HG02852 (cell line): ENCODE measurements around the gene UPK3BL2.
A peak's percentile ranks its signal among the peaks of the same experiment; 100 is the strongest.
"Not testable (repeated sequence)": the region's sequence is repeated elsewhere in the genome, so short reads cannot be mapped to it uniquely, and the experiment has no call there.

ENCODE experiments used
- ATAC-seq: cut with Tn5 transposase; IDR thresholded peaks from one replicate; pipeline ENCODE4 v1.9.1; 2021; ENCODE audit warnings: mild to moderate bottlenecking, moderate library complexity; ENCODE audit not compliant: unreplicated experiment

UPK3BL2 gene, protein sequence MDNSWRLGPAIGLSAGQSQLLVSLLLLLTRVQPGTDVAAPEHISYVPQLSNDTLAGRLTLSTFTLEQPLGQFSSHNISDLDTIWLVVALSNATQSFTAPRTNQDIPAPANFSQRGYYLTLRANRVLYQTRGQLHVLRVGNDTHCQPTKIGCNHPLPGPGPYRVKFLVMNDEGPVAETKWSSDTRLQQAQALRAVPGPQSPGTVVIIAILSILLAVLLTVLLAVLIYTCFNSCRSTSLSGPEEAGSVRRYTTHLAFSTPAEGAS

DNA sequence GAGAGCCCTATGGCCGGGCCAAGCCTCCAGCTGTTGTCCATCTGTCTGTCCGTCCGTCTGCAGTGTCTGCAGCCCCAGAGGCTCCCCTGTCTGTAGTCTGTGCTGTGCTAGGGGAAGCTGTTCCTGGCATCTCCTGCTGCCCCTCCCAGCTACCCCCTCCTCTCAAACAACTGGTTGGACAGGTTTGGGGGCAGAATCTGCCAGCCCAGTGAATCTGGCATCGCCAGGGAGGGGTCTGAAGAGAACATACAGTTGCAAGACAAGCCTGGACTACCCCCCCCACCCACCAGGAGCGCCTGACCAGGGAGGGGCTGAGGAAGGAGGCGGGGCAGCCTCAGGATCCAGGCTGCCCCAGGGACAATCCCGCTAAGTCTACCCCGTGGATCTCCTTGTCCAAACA, at the start of gene UPK3BL2:
TSS of gene UPK3BL2 (minus strand) at position 101 of the 400 bp plus-strand sequence. CDS start at position 41, 60 bp downstream.
- not testable (repeated sequence) for ATAC-seq

DNA sequence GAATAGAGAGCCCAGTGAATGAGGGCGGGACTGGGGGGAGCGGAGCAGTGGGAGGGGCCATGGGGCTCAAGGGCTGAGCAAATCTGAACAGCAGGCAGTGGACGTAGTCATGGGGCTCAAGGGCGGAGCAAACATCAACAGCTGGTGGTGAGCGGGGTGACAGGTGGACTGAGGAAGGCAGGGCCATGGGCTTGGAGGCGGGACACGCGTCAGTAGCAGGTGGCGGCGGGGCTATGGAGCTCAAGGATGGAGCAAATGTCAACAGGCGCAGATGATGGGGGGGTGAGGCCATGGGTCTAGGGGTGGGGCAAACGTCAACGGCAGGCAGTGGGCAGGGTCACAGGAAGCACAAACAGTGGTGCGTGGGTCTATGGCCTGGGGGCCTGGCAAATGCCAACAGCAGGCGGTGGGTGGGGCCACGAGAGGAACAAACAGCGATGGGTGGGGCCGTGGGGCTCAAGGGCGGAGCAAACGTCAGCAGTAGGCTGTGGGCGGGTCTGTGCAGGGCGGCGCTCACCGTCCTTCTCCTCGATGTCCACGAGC, 49.1 kb upstream of the UPK3BL2 start:
- peak; percentile 41 for ATAC-seq

DNA sequence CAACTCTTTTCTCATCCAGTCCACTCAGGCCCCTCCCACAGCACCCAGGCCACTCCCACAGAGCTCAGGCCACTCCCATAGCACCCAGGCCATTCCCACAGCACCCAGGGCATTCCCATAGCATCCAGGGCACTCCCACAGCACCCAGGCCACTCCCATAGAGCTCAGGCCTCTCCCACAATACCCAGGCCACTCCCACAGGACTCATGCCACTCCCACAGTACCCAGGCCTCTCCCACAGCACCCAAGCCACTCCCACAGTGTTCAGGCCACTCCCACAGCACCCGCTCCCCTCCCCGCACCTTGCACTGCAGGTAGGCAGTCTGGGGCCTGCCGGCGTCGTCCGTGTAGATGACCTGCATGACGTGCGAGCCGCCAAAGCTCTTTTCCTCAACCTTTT, 46.4 kb upstream of the UPK3BL2 start:
- ATAC-seq, result peak; percentile 40

DNA sequence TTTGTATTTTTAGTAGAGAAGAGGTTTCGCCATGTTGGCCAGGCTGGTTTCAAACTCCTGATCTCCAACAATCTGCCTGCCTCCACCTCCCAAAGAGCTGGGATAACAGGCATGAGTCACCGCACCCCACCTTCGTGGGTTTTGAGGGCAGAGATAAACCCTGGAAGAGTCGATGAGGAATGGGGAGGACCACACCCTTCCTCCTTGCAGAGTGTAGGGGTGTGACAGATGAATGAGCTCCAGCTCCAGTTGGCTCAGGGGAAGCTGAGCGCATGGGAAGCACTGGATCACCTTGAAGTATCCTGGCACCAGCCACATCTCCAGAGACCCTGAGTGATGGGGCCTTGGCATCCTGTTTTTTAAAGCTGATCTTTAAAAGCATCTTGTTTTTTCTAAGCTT, 40.0 kb upstream of the UPK3BL2 start:
- ATAC-seq, result not testable (repeated sequence)

DNA sequence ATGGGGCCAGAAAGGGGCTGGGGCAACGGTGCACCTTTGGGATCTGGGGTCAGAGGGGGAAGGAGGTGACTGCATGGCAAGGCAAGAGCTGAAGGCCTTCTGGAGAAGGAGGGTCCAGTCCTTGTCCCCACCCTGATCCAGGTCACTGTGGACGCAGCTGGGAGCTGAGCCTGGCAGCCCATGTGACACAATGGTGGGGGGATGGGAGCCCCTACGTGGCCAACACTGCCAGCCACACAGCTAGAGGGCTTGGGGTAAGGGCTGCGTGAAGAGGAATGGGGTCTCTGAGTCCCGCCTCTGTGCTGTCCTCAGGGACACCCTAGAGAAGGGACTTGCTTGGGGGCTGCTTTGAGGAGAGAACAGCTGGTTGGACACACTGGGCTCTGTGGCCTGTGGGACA, 38.2 kb upstream of the UPK3BL2 start:
- ATAC-seq, result not testable (repeated sequence)

DNA sequence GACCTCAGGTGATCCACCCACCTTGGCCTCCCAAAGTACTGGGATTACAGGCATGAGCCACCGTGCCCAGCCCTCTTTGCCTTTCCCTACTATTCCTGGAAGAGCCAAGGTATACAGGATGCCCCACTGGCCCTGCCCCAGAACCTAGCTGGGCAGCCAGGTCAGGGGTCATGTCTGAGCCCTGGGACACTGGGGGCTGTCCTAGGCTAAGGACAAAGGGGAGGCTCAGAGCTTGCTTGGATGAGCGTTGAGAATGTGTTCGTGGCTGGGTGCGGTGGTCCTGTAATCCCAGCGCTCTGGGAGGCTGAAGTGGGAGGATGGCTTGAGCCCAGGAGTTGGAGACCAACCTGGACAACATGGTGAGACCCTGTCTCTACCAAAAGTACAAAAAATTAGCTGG, 35.0 kb upstream of the UPK3BL2 start:
- ATAC-seq, result not testable (repeated sequence)

DNA sequence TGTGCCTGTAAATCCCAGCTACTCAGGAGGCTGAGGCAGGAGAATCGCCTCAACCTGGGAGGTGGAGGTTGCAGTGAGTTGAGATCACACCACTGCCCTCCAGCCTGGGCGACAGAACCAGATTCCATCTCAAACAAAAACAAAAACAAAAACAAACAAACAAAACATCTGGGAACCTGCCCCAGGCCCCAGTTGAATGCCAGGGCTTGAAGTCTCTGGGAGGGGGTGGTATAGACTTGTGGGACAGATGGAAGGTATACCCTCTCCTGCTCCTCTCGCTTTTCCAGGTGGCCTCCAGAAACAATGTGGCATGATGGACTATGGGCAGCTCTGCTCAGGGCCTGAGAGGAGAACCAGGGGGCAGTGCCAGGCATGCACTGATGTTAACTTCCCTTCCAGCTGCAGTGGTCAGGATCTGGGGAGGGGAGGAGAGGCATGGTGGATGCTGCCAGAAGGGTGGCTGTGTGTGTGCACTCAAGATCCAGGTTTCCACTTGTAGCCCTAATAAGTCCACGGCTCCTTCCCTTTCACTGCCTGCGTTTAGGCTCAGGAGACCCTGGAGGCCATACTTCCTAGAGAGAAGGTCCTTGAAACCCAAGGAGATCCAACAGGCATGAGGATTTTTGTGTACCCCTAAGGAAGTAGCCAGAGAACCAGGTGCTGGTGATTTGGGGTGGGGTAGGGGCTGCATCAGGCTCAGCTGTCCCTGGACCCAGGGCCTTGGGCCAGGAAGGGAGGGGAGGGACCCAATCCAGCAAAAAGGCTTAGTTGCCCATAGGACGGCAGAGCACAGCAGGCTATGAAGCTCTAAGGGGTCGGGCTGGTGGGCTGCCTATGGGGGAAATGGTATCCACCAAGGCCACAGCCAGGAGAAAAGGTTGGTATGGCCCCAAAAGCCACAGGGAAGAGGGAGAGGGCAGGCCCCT, 34.1 kb upstream of the UPK3BL2 start:
- not testable (repeated sequence) for ATAC-seq

DNA sequence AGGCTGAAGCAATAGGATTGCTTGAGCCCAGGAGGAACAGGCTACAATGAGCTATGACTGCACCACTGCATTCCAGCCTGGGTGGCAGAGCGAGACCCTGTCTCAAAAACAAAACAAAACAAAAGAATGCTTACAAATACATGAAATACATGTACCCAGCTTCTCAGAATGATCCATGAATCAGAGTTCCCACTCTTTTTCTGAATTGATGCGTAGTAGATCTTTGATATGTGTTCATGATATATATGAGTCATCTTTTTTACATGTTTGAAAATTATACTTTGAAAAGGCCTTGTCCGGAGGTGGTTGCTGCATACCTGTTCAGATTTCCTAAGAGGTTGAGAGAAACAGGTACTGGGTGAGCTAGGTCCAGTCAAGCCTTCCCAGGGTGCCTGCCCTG, 32.9 kb upstream of the UPK3BL2 start:
- ATAC-seq, result not testable (repeated sequence)

DNA sequence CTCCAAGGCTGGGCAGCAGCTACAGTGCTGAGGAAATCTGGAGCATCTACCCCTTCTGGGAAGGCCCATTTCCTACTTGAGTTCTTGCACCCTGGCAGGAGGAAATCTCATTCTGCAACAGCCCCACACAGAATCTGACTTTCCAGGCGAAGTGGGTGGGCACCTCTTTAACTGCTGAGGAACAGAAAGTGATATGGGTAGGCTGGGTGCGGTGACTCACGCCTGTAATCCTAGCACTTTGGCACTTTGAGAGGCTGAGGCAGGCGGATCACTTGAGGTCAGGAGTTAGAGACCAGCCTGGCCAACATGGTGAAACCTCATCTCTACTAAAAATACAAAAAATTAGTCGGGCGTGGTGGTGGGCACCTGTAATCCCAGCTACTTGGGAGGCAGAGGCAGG, 31.1 kb upstream of the UPK3BL2 start:
- ATAC-seq, result not testable (repeated sequence)

DNA sequence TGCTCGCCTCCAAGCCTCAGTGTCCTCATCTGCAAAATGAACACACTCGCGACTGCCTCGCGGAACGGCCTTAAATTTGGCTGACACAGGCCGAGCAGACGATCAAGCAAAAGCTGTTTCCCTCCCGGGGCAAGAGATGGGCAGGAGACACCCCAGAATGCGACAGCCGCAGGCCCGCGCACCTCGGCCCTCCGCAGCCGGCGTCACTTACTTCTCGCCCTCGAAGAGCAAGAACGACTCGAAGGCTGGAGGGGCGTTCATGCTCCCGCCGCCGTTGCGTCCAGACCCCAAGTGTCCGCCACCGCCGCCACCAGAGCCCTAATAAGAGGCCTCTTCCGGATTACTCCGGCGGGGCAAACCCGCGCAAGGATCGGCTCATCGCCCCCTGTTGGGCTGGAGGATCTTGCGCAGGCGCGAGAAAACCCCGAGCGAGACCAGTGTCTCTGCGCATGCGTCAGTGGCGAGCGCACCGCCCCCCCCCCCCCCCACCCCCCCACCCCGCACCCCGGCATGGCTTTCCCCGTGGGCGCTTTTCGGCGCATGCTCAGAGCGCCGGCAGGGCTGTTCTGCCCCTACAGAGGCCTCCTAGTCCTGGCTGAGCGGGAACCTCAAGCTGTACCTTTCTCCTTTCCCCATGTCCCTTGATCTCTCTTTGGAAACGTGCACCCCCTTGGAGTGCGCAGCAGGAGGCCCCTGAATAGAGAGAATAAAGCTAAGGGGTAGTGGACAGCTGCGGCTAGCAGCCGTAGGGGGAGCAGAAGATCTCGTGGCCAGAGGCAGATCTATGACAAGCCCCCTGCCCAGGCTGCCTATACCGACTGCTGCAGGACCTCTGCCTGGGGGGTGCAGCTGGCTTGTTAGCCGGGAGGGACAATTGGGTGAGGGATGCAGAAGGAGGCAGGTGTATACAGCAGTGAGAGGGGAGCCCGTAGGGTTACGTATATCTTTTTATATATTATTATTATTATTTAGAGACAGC, 29.1 kb upstream of the UPK3BL2 start, which contains the start of gene POLR2J3:
TSS of gene POLR2J3 (minus strand) at position 323 of the 979 bp plus-strand sequence. CDS start at position 261, 62 bp downstream.
- ATAC-seq, result peak; percentile 93

DNA sequence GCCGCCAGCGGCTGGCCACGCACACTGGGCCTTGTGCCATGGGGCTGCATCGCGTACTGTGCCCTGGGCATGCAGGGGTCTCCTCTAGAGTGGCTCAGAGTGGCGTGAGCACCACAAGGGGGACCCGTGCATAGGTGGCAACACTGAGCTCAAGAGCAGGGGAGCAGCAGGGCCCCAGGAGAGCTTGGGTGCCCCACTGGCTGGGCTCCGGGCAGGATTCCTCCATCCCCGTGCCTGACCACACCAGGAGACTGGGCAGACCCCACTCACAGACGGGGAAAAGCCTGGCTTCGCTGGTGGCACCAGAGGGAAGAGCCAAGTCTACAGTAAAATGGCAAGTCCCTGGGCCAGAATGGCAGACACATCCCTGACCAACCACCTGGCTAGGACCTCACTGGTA, 25.1 kb upstream of the UPK3BL2 start:
- ATAC-seq, result not testable (repeated sequence)

DNA sequence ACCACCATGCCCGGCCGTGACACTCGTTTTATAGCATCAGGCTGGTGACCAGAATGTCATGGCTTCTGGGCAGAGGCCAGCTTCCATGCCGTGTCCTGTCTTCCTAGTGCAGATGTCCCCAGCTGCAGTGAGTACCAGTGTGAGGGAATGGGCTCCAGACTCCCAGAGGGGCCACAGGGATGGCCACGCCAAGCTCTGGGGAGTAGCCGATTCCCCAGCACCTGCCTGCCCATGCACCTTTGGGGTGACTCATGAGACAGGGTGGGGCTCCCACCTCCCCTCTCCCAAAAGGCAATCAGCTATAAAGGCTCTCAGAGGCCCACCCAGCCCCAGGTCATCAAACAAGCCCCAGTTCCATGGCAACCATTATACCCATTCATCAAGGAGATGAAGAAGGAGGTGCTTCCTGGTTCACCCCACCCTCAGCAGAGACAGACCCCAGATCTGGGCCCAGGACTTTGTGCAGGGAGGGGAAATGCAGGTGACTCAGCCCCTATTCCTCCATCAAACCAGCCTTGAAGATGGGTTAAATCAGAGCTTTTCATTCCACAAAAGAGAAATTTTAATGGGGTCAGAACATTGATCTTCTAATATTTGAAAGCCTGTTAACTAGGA, 7.4 kb upstream of the UPK3BL2 start, which contains the start of gene SPDYE2:
TSS of gene SPDYE2 (plus strand) at position 419 of the 615 bp plus-strand sequence. CDS start 2,030 bp downstream, outside the sequence.
- not testable (repeated sequence) for ATAC-seq

DNA sequence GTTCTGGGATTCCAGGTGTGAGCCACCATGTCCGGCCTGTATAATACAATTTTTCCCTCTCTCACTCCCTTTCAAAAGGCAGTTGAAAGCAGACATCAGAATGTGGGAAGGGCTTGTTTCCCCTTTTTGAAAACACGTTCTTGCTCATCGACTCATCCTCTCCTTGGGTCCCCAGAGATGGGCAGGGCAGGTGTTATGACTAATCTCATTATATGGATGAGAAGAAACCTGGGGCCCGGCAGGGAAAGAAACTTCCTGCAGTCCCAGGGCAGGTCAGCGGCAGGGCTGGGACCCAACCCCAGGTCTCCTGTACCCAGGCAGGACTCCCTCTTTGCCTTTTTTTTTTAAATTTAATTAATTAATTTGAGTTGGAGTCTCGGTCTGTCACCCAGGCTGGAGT, 2.9 kb upstream of the UPK3BL2 start:
- peak; percentile 79 for ATAC-seq

DNA sequence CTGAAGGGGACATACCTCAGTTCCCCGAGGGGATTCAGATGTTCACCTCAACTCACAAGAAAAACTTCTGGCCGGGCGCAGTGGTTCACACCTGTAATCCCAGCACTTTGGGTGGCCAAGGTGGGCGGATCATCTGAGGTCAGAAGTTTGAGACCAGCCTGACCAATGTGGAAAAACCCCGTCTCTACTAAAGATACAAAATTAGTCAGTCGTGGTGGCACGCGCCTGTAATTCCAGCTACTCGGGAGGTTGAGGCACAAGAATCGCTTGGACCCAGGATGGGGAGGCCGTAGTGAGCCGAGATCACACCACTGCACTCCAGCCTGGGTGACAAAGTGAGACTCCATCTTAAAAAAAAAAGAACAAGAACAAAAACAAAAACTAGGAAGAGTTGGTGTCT, 1.8 kb upstream of the UPK3BL2 start:
- not testable (repeated sequence) for ATAC-seq

DNA sequence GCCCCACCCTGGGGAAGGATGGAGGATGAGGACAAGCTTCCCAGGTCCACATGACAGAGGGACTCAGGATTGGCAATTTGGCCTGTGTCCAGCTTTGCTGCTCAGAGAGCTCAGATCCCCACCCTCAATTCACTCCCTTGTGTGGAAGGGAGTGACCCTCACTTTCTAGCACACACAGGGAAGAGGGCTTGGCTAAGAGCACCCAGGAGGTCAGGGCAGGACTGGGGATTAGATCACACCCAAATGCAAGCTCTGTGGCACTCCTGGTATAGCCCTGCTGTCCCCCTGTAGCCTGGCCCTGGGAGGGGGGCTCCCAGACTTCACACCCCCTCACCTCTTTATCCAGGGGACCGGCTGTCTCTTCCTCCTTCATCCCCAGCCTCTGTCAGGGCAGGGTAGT, 876 bp upstream of the UPK3BL2 start:
- not testable (repeated sequence) for ATAC-seq

DNA sequence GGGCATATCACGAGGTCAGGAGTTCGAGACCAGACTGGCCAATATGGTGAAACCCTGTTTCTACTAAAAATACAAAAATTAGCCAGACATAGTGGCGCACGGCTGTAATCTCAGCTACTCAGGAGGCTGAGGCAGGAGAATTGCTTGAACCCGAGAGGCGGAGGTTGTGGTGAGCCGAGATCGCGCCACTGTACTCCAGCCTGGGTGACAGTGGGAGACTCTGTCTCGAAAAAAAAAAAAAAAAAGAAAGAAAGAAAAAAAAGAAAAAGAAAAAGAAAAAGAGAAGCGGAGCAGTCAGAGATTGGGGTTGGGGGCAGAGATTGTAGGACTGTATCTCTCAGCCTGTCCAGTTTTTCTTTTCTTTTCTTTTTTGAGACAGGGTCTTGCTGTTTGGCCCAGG, 725 bp downstream of the UPK3BL2 start:
- not testable (repeated sequence) for ATAC-seq

DNA sequence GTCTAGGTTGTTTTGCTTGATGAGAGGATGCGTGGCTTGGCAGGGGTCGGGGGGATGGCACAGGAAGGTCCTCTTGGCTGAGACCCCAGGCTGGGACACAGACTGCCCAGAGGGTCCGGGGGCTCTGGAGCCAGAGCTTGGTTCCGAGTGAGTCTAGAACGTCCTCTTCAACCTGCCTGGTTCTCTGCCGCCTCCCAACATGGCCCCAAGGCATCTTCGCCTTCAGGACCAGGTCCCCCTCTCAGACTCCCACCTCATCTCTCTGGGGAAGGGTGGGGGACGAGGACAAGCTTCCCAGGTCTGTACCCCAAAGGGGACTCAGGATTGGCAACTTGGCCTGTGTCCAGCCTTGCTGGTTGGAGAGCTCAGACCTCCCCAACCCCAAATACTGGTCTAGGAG, 1.4 kb downstream of the UPK3BL2 start:
- ATAC-seq, result not testable (repeated sequence)

DNA sequence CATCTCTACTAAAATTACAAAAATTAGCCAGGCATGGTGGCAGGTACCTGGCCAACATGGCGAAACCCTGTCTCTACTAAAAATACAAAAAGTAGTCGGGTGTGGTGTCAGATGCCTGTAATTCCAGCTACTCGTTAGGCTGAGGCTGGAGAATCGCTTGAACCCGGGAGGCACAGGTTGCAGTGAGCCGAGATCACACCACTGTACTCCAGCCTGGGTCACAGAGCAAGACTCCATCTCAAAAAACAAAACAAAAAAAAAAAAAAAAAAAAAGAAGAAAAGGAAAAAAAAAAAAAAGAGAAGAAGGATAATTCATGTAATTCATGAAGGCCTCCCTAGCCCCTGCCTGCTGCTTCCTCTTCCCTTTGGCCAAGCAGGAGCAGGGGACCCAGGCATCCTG, 2.9 kb downstream of the UPK3BL2 start:
- ATAC-seq, result not testable (repeated sequence)

DNA sequence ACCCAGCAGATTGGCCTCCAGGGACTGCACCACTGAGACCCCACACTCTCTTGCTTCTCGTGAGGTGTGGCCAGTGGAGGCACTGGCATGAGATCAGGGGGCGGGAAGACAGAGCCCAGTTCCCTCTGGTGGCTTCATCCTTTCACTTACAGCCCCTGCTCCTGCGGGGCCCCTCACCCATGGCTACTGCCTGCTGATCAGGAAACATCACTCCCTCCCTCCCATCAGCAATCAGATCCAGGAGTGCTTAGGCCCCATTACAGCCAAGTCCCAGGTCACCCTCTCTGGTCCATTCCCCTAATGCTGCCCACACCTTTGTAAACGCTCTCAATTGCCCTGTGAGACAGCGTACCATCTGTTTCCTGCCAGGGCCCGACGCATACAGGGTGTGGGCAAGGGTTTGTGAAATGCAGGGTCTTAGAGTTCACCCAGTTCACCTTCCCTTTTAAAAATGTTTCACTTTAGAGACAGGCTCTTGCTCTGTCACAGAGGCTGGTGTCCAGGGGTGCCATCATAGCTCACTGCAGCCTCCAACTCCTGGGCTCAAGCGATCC, 8.4 kb downstream of the UPK3BL2 start:
- ATAC-seq, result not testable (repeated sequence)
